ENCODE results near the gene ELK4.

ELK4 gene, protein sequence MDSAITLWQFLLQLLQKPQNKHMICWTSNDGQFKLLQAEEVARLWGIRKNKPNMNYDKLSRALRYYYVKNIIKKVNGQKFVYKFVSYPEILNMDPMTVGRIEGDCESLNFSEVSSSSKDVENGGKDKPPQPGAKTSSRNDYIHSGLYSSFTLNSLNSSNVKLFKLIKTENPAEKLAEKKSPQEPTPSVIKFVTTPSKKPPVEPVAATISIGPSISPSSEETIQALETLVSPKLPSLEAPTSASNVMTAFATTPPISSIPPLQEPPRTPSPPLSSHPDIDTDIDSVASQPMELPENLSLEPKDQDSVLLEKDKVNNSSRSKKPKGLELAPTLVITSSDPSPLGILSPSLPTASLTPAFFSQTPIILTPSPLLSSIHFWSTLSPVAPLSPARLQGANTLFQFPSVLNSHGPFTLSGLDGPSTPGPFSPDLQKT

GRCh38 chr1:205631768-205632668, at the start of gene ELK4:
Gene ELK4, minus strand, starts transcription at chr1:205632011. Its CDS starts 8,129 bp downstream, at chr1:205623882.
- peak; percentile 93 for DNase-seq

GRCh38 chr1:205681364-205681763, 49.6 kb upstream of the ELK4 start:
- no peak for DNase-seq

DNA sequence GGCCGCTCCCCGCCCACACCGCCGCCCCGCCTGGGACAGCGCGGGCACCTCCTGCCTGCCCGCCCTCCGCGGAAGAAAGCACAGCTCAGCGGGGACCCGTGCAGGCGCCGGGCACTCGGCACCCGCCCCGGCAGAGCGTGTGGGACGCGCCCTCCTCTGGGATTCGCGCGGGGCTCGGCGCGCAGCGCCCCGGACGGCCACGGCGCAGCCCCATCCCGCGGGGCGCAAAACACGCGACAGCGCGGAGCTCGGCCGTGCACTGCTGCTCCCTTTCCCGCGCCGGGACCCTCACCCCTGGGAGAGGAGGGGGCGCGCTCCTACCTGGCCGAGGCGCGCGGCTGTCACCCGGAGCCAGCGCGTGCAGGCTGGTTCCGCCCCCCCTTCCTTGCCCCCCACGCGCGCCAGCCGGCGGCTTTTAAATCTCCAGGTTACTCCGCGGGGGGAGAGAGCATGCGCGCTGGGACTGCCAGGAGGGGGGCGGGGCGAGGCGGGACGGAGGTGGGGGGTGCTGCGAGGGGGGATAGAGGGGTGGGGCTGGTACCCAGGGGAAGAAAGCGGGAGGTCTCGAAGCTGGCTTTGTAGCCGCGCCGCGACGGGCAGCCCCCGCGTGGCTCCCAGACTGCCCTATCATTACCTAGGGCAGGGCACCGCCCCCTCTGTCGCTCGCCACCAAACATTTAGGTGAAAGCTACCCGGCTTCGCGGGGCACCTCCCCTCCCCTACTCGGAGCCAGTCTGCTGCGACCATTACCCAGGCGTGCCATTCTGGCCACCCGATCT, 48.5 kb upstream of the ELK4 start, which contains the start of gene SLC45A3:
TSS of gene SLC45A3 (minus strand) at position 437 of the 779 bp plus-strand sequence. CDS start 15,853 bp downstream, outside the sequence.
- DNase-seq = peak; percentile 75

- DNase-seq = no peak
These were observed 46.7 kb upstream of the ELK4 start for GRCh38 chr1:205678286-205679111.

DNA sequence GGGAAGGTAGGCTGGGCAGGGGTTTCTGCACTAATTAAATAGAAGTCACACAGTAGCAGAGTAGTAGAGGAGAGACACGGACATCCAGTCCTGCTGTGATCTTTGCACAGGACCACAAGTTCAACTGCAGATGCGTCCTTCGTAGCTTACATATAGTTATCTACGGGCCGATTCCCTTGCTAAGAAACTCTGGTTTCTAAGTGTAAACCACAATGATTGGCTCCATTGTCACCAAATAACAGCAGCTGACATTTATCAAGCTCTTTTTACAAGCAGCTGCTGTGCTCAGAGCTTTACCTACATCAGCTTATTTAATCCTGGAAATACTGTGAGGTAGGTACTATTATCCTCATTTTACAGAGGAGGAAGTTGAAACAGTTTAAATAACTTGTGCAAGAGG, 45.4 kb upstream of the ELK4 start:
- DNase-seq = no peak

- DNase-seq = no peak
These were observed 44.8 kb upstream of the ELK4 start for GRCh38 chr1:205676597-205676996.

- peak; percentile 8 for DNase-seq
These were observed 44.2 kb upstream of the ELK4 start for GRCh38 chr1:205676002-205676401.

- DNase-seq = no peak
These were observed 43.4 kb upstream of the ELK4 start for GRCh38 chr1:205675247-205675646.

DNA sequence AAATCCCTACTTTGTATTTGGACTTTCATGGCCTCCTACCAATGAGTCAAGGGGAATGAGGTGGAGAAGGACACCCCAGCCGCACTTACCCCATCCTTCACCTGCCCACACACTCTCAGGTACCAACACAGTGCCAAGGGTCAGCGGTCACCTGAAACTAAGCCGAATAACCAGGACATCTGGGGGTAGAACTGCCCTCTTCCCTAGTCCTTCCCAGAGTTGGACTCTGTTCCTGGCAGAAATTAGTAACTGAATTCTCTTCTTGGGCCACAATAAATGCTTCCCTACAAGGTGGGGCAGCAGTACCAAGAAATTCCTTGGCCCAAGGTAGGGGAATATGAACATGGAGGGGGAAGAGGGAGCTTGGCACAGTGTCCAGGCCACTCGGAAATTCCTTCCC, 41.2 kb upstream of the ELK4 start:
- peak; percentile 10 for DNase-seq

- DNase-seq = peak; percentile 9
These were observed 40.6 kb upstream of the ELK4 start for GRCh38 chr1:205672395-205672889.

GRCh38 chr1:205670611-205671430, 39.0 kb upstream of the ELK4 start:
- peak; percentile 11 for DNase-seq

DNA sequence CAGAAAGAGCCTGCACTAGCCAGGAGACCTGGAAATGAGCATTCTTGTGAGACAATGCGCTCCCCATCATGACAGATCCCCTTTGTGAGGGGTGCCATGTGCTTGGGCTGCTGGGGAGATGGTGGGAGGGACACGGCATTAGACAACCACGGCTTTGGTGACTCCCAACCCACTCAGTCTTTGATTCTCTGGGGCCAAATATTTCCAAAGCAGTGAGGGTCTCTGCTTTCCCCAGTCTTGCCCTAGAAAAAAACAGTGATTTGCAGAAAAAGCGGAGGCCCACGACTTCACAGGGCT, 38.3 kb upstream of the ELK4 start:
- no peak for DNase-seq

DNA sequence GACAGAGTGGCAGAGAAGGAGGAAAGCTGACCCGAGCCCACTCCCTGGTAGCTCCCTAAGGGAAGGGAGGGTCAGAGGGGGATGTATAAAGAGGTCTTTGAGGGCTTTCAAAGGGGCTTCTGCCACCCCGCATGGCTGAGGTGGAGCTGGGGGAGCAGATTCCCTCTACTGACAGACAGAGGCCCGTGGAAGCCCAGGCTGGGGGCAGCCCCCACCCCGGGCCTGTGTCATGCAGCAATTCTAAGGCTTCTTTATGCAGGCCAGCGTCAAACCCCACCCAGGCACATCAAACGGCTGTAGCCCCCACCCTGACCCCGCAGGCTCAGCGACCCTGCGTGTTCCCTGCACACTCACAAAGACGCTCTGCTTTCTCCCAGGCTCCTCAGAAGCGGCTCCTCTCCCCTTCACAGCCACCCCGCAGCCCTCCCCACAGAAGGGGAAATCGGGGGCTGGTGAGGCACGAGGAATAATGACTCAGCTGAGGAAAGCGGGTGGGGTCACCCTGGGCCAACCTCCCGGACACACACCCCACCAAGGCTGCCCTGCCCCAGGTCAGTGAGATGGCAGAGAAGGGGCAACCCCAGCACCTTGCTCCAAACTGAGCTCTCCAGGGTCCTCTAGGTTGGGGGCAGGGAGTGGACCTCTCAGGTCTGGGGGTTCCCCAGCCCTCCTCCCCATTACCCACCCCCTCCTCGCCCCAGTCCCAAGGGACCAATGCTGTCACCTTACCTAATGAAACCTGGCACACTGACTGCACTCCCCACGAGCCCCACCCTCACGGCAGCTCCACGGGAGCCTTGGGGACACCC, 37.7 kb upstream of the ELK4 start:
- DNase-seq = no peak

DNA sequence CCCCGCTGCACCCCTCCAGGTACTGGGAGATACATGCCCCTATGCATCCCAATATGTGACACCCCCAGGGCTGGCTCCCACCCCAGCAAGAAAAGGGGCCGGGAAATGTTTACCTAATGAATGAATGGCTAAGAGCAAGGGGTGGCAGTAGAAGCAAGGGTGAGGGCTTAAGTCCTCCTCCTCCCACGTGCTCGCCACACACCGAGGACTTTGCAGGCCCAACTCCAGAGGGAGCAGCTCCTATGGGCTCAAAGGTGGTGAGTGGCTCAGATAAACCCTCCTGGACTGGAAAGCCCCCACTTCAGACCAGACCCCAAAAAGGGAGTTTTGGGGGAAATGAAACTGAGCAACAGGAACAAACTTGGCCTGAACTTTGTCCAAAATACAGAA, 37.1 kb upstream of the ELK4 start:
- DNase-seq = no peak

GRCh38 chr1:205667909-205668643, 36.3 kb upstream of the ELK4 start:
- DNase-seq = no peak

DNA sequence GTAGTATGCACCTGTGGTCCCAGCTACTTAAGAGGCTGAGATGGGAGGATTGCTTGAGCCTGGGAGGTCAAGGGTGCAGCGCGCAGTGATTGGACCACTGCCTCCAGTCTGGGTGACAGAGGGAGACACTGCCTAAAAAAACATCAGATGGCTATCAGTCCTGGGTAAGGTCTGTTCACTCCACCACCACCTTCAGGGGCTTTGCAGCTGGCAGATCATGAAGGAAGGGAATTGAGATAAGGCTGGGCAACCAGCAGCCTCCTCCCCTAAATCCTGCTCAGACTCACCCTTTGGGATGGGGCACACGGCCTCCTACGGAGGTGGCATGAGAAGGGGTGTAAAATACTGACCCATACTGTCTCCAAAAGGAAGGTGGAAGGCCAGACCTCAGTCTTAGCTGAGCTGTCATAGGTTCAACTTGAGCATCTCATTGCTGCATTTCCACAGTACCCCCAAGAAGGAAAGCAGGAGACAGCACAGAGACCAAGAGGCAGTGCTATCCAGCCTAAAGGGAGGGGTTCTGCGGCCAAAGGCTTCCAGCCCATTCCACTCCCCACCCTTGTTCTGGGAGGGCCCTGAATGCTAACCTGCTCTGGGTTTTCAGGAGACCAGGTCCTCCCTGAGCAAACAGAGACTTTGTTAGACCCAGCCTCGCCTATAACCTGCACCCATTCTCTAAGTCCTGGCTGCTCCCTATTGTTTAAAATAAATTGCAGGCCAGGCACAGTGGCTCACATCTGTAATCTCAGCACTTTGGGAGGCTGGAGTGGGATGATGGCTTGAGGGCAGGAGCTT, 34.8 kb upstream of the ELK4 start:
- no peak for DNase-seq

GRCh38 chr1:205665201-205666045, 33.6 kb upstream of the ELK4 start:
- DNase-seq = no peak

Data from 8988T (cell line).